GM12874 (cell line): ENCODE data around the gene TMEM252.

ENCODE experiments used
- CTCF ChIP-seq: IDR thresholded peaks from 2 replicates; pipeline ENCODE4 v1.5.1; 2011; ENCODE audit warnings: low read depth, mild to moderate bottlenecking, control low read depth, low read length, moderate library complexity; ENCODE audit not compliant: insufficient read depth

TMEM252 gene

GRCh38 chr9:68496356-68496755 lies 44.3 kb downstream of the TMEM252 start:
- no peak for TF ChIP-seq CTCF

DNA sequence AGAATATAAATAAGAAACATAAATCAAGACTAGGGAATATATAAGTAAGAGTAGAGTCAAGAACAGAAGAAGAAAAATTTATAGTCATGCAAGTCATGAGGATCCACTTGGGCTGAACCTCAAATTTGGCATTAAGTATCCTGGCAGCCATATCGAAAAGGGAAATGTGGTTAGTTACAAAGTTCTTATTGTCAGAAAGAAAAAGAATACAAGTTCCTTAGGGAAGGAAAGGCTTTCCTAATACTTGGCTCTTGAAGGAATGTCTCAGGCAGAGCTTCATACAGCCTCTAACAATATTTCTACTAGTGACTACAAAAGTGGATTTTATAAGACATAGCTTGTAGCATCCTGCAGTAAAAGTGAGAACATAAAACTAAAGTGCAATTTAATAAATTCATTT lies 45.4 kb downstream of the TMEM252 start:
- no peak for TF ChIP-seq CTCF

- no peak for TF ChIP-seq CTCF
Measured at GRCh38 chr9:68493958-68494577, 46.6 kb downstream of the TMEM252 start.

DNA sequence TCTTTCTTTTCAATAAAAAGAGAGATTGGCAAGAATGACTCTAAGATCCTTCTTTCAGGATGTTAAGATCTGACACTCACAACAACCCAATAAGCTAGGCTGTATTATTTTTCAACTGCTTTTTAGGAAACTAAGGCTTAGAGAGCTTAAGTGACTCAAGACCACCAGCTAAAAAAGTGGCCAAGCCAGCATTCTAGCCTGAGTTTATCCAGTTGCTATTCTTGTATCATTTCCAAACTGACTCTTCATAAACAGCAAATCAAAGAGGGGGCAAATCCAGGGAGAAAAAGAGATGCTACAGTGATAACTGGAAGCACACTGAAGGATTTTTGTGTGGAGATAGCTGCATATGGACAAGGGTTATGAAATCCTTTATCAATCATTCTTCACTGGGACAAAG lies 47.1 kb downstream of the TMEM252 start:
- TF ChIP-seq CTCF: no peak

DNA sequence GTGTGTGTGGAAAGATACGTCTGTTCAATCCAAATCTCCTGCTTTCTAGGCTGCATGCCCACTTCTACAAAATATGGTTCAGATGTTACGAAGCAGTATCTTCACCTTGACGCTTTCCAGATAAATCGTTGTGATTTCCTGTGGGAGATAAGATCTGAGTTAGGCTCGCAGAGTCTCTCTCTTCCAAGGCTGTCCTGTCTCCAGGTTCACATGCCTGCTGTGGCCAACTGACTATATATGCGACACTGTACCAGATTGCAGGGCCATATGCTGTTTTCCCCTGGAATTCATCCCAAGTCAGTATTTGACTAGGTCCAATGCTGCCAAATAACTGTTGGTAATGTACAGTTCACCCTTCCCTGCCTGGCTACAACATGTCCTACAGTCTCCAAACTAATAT lies 47.9 kb downstream of the TMEM252 start:
- no peak for TF ChIP-seq CTCF

- TF ChIP-seq CTCF: no peak
Measured at GRCh38 chr9:68489646-68490045, 51.0 kb downstream of the TMEM252 start.

DNA sequence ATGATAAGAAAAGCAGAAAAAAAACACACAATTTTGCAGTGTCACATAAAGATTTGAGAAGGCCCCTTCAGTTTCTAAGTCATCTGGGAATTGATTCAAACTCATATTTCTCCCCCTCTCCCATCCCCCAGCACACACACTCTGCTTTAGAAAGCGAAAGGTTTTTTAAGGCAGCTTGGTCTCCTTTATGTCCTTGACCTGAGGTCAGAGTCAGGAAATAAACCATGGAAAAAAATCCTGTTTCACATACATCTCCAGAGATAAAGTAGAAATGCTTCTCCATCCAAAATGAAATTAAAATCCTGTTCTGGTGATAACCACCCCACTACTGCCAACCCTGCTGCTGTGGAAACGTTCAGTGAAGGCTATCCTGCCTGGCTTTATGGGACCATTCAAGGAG lies 52.6 kb downstream of the TMEM252 start:
- TF ChIP-seq CTCF: no peak
